Measurements from ENCODE around the gene VWA8.

DNA sequence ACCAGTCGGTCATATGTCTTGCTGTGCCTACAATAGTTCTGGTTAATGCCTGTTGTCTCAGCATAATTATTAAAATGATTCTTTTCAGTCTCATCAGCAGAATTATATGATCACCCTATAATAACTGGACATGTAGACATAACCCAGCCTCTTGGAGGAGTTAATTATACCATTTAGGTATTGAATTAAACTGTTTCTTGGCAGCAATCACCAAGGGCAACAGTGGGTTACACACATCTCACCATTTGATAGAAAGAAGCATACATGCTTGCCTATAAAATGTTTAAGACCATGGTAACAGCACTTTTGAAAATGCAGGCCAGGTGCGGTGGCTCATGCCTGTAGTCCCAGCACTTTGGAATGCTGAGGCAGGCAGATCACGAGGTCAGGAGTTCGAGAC, 318.9 kb downstream of the VWA8 start:
- no peak for TF ChIP-seq RAD21 (IDR thresholded peaks at IDR 0.05; ENCODE audit: low read depth)
- no peak for TF ChIP-seq POLR2AphosphoS5 (IDR thresholded peaks at IDR 0.05; ENCODE audit: low read depth, low read length)
- no peak for TF ChIP-seq CBX3 (IDR thresholded peaks at IDR 0.05; ENCODE audit: low read depth)
- TF ChIP-seq, protein P1, sequence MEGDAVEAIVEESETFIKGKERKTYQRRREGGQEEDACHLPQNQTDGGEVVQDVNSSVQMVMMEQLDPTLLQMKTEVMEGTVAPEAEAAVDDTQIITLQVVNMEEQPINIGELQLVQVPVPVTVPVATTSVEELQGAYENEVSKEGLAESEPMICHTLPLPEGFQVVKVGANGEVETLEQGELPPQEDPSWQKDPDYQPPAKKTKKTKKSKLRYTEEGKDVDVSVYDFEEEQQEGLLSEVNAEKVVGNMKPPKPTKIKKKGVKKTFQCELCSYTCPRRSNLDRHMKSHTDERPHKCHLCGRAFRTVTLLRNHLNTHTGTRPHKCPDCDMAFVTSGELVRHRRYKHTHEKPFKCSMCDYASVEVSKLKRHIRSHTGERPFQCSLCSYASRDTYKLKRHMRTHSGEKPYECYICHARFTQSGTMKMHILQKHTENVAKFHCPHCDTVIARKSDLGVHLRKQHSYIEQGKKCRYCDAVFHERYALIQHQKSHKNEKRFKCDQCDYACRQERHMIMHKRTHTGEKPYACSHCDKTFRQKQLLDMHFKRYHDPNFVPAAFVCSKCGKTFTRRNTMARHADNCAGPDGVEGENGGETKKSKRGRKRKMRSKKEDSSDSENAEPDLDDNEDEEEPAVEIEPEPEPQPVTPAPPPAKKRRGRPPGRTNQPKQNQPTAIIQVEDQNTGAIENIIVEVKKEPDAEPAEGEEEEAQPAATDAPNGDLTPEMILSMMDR (IDR thresholded peaks at IDR 0.05 in 2 of 3, conservative IDR thresholded peaks at IDR 0.05 in 1 of 3; ENCODE audit: borderline replicate concordance in 1 of 3, insufficient read depth in 1 of 3, low read depth in 2 of 3, low read length in 2 of 3), result no peak
- no peak for TF ChIP-seq JUND (IDR thresholded peaks at IDR 0.05)
- no peak for TF ChIP-seq POLR2A (IDR thresholded peaks at IDR 0.05; ENCODE audit: borderline replicate concordance, extremely low read depth, insufficient read depth, insufficient read length)
- TF ChIP-seq SIN3A (IDR thresholded peaks at IDR 0.05; ENCODE audit: low read depth), result no peak
- no peak for TF ChIP-seq TCF7L2 (IDR thresholded peaks at IDR 0.05; ENCODE audit: borderline replicate concordance, extremely low read depth, insufficient read depth, insufficient read length)
- TF ChIP-seq, protein P2, sequence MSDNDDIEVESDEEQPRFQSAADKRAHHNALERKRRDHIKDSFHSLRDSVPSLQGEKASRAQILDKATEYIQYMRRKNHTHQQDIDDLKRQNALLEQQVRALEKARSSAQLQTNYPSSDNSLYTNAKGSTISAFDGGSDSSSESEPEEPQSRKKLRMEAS (IDR thresholded peaks at IDR 0.05), result no peak
- no peak for TF ChIP-seq CEBPB (IDR thresholded peaks at IDR 0.05; ENCODE audit: low read depth)
- TF ChIP-seq EZH2 (IDR thresholded peaks at IDR 0.05), result no peak
- no peak for TF ChIP-seq EZH2phosphoT487 (IDR thresholded peaks at IDR 0.05; ENCODE audit: borderline replicate concordance)

Data from HCT116 (cell line).